ENCODE data around the gene PTPRN2. TPM values are rescaled to one million over a fixed set of nuclear protein-coding genes. Genes with fewer than 3 reads are reported as not detected.

Gene PTPRN2
- total and polyA plus RNA-seq, 9 of the 15 experiments (the other 6 are each of a cell fraction or from before 2014, with no cell fraction given) = not detected

GRCh38 chr7:158525648-158526484, 61.8 kb downstream of the PTPRN2 start:
- DNase-seq (ENCODE audit: extremely low read depth in 1 of 4, low spot score in 3 of 4) = peak in 3 of 4 experiments; percentile 14 to 41 (median 32)
- H3K4me2 ChIP-seq (ENCODE audit: insufficient read depth, low read length) = no peak overlapping the region
- no peaks in the 10 kb centered on the region for H3K79me2 ChIP-seq (ENCODE audit: control insufficient read depth, insufficient read depth, low read length)
- H3K9me3 ChIP-seq (replicated peaks; ENCODE audit: control insufficient read depth, insufficient read depth, low read depth, low read length) = 0 out of 2 replicates have a peak, but pooled peaks cover 2% of the 10 kb centered on the region
- H3K36me3 ChIP-seq (ENCODE audit: control insufficient read depth, insufficient read depth, low read length) = no peaks in the 10 kb centered on the region
- BruUV-seq (replicated peaks) = no TSS peak
- H4K20me1 ChIP-seq (replicated peaks; ENCODE audit: control insufficient read depth, insufficient read depth, low read length) = peaks cover 12% of the 10 kb centered on the region
- H3K9me1 ChIP-seq (ENCODE audit: control insufficient read depth, insufficient read depth, low read length) = no peaks in the 10 kb centered on the region
- no peak for FAIRE-seq
- CTCF ChIA-PET (ENCODE audit: low intra/inter-chr PET ratio) = no interaction called here
- peaks cover 0 to 16% of the 10 kb centered on the region in 2 experiments; a peak in 1 of 5 replicates for H3K4me1 ChIP-seq (replicated peaks in 1 of 2; ENCODE audit: control insufficient read depth in 2 of 2, insufficient read depth in 2 of 2, low read length in 2 of 2)
- TF ChIP-seq RNF2 (IDR thresholded peaks at IDR 0.05) = no peak
- TF ChIP-seq ZNF57 (CRISPR knock-in tag; IDR thresholded peaks at IDR 0.05) = no peak
- no peak for TF ChIP-seq EHMT2 (IDR thresholded peaks at IDR 0.05)
- peak in 1 of 3 experiments; percentile 27; a peak in 2 of 6 replicates for TF ChIP-seq CTCF (IDR thresholded peaks at IDR 0.05 in 2 of 3, conservative IDR thresholded peaks at IDR 0.05 in 1 of 3; ENCODE audit: insufficient read depth in 2 of 3, low read depth in 1 of 3, low read length in 3 of 3)
- TF ChIP-seq ZNF134 (CRISPR knock-in tag; conservative IDR thresholded peaks at IDR 0.05) = no peak
- TF ChIP-seq SP1 (CRISPR knock-in tag; IDR thresholded peaks at IDR 0.05) = no peak
- no peak for TF ChIP-seq SAP30 (IDR thresholded peaks at IDR 0.05; ENCODE audit: borderline replicate concordance, insufficient read depth, low read depth, low read length, poor library complexity, severe bottlenecking)
- no peak overlapping the region for H3K9ac ChIP-seq (ENCODE audit: insufficient read depth in 1 of 2, low read depth in 2 of 2, low read length in 2 of 2)
- peak; percentile 71 for ATAC-seq
- WGBS (ENCODE audit: insufficient coverage, low coverage, missing lambda C conversion rate) = 2% methylated on average over 29 of the region's 29 CpGs
- in situ Hi-C loops (cut with MboI) (no loop called here), intact Hi-C loops (cut with micrococcal nuclease) (no loop called here)
- H3K27me3 ChIP-seq (ENCODE audit: control insufficient read depth in 2 of 2, insufficient read depth in 2 of 2, low read length in 2 of 2) = peaks cover 58 to 70% of the 10 kb centered on the region in 2 experiments; a peak in 4 of 5 replicates
- no peak overlapping the region for H3K4me3 ChIP-seq
- POLR2A ChIA-PET = interaction anchor here (0.9 to 1.3 kb wide), 2 partner anchors 7 to 16 kb away, joined by 3 read pairs; no protein-coding TSS in a partner anchor
- H3K27ac ChIP-seq (ENCODE audit: extremely low read depth, low read depth, low read length) = no peak overlapping the region
- H2AFZ ChIP-seq (ENCODE audit: low read depth, low read length) = no peak overlapping the region
